GM18519 (cell line): Measurements from ENCODE around the gene SMYD3.

ENCODE experiments used
- ATAC-seq: cut with Tn5 transposase; IDR thresholded peaks from one replicate; pipeline ENCODE4 v1.9.1; 2021; ENCODE audit warnings: mild to moderate bottlenecking, moderate library complexity; ENCODE audit not compliant: unreplicated experiment, low FRiP score

SMYD3 gene

DNA sequence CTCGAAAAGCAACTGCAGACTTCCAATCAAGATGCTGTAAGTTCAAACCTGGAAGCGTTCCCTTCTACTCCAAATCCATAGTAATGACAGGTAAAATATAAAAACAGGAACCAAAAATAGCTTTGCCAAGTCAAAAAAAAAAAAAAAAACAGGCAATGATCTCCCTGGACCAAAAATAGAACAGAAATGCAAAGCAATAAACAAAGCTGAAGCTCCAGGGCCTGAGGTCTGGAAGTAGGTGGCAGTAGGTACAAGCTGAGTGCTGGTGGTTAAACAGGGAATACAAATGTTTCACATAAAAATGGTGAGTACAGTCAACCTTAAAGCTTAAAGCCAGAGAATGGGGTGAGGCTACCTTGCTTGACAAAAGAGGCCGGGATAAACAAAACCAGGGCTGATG is 610.8 kb downstream of the SMYD3 start:
- no peak for ATAC-seq

DNA sequence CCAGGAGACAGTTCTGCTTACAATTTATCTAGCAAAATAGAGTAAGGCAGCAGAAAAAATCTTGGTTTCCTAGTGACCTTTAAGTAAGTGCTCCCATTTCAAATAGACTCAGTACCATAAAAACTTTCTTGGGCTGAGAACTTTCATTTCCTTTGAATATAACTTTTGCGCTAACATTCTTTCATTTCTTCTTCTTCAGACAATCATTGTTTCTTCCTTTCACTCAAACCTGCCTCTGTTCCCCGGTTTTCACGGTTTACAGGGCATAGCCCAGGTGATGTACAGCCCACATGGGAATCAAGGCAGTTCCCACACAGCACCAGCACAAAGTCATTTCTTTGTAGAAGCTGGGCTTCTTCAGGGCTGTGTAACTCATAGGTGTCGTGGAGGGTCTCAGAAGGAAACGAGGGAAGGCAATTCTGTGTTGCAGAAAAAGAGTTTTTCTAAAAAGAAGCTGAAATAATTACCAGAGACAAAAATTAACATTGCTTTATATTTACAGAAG is 611.6 kb downstream of the SMYD3 start:
- ATAC-seq, result no peak

DNA sequence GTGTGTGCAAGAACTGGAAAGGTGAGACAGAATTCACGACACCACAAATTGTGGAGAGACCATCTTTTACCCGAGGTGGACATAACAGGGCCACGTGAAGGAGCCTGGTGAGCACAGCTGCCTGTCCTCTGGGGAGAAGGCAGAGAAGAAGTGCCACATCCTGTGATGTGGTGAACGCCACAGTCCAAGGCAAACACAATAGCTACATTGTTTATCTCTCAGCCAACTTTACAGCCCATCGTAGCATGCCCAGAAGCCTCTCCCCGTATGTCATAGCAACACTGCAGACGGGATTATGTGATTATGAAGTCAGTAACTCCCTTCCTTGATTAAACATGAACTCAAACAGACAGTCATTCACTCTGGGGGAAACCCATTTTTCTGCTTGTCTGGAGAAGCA is 612.2 kb downstream of the SMYD3 start:
- ATAC-seq, result no peak

DNA sequence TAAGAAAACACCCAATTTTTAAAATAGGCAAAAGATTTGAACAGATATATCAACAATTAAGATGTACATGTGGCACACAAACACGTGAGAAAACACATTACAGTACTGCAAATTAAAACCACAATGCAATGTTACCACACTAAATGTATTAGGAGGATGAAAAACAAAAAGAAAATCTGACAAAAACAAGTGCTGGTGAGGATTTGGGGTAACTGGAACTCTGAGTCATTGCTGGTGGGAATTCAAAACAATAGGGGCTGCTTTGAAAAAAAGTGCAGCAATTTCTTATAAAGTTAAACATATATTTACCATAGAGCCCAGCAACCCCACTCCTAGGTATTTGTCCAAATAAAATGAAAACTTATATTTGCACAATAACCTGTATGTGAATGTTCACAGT is 614.1 kb downstream of the SMYD3 start:
- ATAC-seq, result no peak

DNA sequence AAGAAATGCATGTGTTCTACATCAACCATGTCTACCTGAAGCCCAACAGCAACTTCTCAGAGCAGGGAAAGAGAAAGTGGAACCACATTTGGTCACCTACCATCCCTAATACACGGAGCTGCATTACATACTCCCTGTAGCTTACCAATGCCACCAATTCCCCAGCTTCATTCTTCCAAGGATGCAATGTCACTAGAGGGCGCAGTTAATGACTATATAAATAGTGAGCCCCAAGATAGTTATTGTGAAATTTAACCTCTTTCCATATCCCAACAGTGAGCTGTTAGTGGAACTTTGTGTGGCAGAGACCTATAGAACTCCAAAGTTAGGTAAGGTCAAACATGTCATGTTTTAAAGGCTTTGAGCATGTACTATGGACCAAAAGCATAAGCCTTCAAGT is 618.3 kb downstream of the SMYD3 start:
- ATAC-seq, result peak; percentile 53

- ATAC-seq, result no peak
These were observed 619.2 kb downstream of the SMYD3 start for GRCh38 chr1:245887829-245888228.

DNA sequence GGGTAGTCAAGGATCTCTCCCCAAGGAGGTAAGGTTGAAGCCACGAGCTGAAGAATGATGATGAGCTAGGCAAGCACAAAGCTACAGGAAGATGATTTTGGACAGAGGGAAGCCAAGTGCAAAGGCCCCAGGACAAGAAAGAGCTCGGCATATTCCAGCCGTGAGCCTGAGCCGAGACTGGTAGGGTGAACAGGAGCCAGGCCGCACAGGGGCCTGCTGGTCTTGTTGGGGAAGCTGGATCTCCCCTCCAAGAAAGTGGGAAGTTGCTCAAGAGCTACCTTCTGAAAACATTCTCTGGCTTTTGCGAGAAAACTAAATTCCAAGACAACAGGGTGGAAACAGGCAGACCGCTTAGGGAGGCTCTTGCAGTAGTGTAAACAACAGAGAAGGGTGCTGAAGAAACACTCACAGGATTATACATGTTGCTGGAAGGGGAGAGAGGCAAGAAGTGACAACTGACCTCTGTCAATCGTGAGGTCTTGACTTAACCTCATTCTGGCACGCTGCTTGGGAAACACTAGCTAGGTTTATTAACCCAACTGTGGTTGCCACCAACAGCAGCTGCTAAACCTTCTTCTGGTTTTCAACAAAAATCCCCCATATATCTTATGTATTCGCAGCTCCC is 625.2 kb downstream of the SMYD3 start:
- no peak for ATAC-seq

GRCh38 chr1:245880754-245881403 is 626.2 kb downstream of the SMYD3 start:
- ATAC-seq, result no peak

- no peak for ATAC-seq
These were observed 628.0 kb downstream of the SMYD3 start for GRCh38 chr1:245879091-245879490.

DNA sequence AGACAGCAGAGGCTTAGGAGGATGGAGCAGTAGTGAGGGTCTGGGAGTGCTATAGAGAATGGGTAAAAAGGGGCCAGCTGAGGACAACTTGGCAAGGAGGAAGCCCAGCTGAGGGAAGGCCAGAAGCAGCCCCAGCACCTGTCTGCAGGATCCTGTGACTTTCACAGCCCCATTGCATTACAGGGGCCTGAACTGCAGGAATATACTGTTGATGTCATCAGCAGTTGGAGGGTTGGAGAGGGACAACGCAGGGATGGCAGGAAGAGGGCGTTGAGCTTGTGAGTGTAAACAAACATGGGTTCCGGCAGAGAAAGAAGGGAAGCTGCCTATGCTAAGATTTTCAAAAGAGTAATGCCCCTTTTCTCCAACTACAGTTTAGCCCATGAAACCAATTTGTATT is 628.5 kb downstream of the SMYD3 start:
- no peak for ATAC-seq

GRCh38 chr1:245877976-245878375 is 629.1 kb downstream of the SMYD3 start:
- no peak for ATAC-seq

DNA sequence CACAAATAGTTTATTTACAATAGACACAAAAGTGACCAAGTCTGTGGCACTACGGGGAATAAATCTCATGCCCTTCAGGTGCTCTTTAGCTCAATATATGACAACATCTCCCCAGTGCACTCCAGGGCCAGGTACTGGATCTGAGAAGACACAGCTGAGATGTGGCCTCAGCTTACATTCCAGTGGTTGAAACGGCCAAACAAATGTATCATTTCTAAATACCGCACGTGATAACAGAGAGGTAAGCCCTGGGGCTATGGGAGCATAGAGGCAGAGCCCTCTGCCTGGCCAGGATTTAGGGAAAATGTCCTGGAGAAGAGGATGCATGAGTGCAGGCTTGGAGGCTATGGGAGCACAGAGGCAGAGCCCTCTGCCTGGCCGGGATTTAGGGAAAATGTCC is 630.5 kb downstream of the SMYD3 start:
- no peak for ATAC-seq

- ATAC-seq, result no peak
These were observed 631.4 kb downstream of the SMYD3 start for GRCh38 chr1:245875581-245876261.

DNA sequence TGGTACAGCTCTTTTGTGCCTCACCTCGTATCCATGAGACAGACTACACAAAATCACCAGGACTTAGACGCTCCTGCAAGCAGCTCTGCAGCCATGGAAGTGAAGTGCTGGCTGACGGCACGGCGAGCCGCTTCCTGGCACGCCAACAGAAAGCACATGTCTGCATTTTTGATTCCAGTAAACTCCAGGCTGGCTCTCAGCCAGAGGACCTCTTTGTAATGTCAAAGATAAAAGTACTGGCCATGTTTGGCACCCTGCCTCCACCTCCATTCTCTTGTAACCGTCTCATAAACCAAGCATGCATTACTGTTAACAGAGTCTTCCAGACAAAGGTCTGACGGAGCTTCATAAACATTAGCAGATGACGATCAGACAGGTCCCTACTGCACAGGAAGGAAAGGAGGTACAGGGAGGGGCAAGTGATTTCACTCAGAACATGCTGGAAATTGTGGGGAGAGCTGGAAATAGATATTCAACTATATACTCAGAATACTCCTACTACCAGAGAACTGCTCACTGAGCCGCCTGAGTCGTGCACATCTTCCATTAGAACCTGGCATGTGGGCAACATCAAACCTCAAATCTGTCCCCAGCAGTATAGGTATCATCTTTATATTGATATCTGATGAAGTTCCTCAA is 632.0 kb downstream of the SMYD3 start:
- ATAC-seq, result no peak

GRCh38 chr1:245873883-245874671 is 633.0 kb downstream of the SMYD3 start:
- ATAC-seq, result no peak

DNA sequence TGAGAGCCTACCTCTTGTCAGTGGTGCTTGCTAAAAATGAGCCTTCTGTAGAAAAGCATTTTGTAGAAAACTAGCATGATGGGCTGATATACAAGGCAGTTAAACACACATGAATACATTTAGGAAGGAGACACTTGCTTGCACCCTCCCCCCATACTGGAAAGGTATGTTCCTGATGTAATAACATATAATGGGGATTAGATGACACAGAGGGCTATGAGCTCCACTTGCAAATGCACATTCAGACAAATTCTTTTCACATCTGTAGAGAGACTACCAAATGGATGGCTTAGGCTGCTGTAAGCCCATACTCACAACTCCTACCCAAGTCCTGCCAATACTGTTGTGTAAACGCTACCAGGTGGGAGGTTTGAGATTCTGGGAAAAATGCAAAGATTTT is 634.0 kb downstream of the SMYD3 start:
- no peak for ATAC-seq

DNA sequence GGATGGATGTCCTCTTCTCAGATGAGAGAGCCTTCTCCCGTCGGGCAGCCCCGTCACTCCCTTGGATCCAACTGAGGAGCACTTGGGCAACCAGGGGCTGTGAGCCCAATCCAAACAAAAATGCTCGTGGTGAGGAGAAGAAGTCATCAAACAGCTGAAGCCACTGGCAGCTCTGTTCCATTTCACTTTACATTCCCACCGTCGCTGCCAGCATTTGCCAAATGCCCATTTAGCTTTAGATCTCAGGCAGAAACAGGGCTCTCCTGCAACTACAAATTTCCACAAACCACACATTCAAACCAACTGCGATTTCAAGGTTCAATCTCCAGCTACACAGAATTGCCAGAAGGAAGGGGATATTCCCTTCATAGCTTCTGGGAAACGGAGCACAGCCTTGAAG is 634.6 kb downstream of the SMYD3 start:
- no peak for ATAC-seq

DNA sequence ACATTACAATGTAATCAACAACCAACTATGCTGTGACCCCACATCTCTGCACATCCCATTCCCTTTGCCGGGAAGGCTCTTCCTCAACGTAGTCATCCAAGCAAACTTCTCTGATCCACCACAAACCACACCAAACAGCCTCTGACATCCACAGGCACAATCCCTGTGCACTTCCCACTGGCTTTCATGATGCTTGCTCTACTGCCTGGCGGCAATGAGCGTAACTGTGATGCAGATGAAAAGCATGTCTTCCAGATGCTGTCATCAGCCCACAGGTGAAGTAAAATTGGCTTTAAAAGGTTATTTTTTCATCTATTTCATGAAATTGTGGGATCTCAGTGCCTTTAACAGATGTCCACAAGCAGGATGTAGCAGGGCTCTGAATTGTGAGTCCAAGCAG is 635.2 kb downstream of the SMYD3 start:
- no peak for ATAC-seq

DNA sequence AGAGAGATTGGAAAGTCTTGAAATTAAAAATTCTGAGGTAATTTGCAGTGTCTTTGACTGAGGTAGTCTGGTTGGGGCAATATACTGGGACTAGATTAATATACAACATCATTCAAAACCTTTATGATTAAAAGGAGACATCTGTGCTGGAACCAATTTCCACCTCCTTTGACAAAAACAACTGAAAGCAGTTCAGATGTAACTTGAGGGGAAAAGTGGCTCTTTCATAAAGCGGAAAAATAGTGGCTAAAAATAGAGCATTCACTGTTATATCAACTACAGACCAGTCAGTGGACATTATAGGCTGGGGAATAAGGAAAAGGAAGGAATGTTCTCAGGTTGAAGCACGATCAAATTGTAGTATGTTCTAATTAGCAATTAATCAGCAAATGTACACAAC is 635.9 kb downstream of the SMYD3 start:
- ATAC-seq, result no peak

DNA sequence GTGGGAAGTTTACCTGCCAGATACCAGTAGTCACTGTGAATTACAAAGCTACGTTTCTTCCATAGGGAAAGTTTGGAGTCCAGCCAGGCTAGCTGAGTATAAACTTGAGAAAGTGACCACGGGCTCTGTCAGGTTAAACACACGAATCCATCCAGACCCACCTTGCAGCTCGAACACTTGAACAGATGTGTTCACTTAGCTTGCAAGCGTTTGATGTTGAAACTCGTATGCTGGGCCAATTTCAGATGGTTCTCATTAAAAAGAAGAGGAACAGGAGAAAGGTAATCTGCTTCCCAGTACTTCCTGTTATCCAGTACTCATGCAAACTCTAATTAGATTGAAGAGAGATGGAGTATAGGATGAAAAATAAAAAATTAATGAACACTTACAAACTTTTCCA is 636.4 kb downstream of the SMYD3 start:
- no peak for ATAC-seq

- no peak for ATAC-seq
These were observed 637.2 kb downstream of the SMYD3 start for GRCh38 chr1:245869847-245870246.
